IMR-90 (cell line): Measurements from ENCODE around the gene PDX1. TPM values are rescaled to one million over a fixed set of nuclear protein-coding genes. Genes with fewer than 3 reads are reported as not detected.

Experiments used
- ATAC-seq: fragments of 200-7000 bp; cut with Tn5 transposase; 2 replicates; pipeline ENCODE4 v1.9.1; 2020; ENCODE audit warnings: low read depth, mild to moderate bottlenecking, moderate library complexity
- BruUV-seq: library from RNA; stranded (reverse); fragments of 400-500 nt; replicated peaks from 2 replicates; lab custom pipeline; 2021; lab: Mats Ljungman, UMichigan
- CTCF ChIA-PET: fragments of 300-600 bp; formaldehyde crosslinking; extraction: SDS; loops from one replicate; lab custom pipeline; 2021; ENCODE audit warnings: antibody characterized with exemption; lab: Yijun Ruan, JAX
- POLR2A ChIA-PET: fragments of 300-600 bp; sonication (Branson Sonifier 250); formaldehyde crosslinking; loops from one replicate; lab custom pipeline; 2022; ENCODE audit warnings: antibody characterized with exemption; ENCODE audit not compliant: unreplicated experiment; lab: Charles Lee
- DNase-seq: peaks from one replicate; pipeline ENCODE4 v3.0.0; 2013
- H2AFZ ChIP-seq: replicated peaks from 2 replicates; pipeline ENCODE3; 2013; ENCODE audit warnings: low read length, mild to moderate bottlenecking; ENCODE audit not compliant: poor library complexity
- H2AK5ac ChIP-seq: 2 replicates; pipeline ENCODE4 v1.6.1; 2013; ENCODE audit warnings: low read depth, low read length, inconsistent platforms
- H2AK9ac ChIP-seq: replicated peaks from 2 replicates; pipeline ENCODE3; 2013; ENCODE audit warnings: mild to moderate bottlenecking, low read depth, low read length, moderate library complexity; ENCODE audit not compliant: poor library complexity
- H2BK120ac ChIP-seq: 2 replicates; pipeline ENCODE4 v1.6.1; 2013; ENCODE audit warnings: low read depth, low read length, inconsistent platforms
- H2BK15ac ChIP-seq: 3 replicates; pipeline ENCODE4 v1.6.1; 2013; ENCODE audit warnings: low read depth, low read length, inconsistent platforms
- H2BK20ac ChIP-seq: 2 replicates; pipeline ENCODE4 v1.6.1; 2013; ENCODE audit warnings: low read depth, mild to moderate bottlenecking, inconsistent platforms, low read length, moderate library complexity
- H2BK5ac ChIP-seq: 2 replicates; pipeline ENCODE4 v1.6.1; 2013; ENCODE audit warnings: mild to moderate bottlenecking, low read depth, low read length, inconsistent platforms; ENCODE audit not compliant: poor library complexity, severe bottlenecking
- H3K14ac ChIP-seq: replicated peaks from 2 replicates; pipeline ENCODE4 v1.6.1; 2013; ENCODE audit warnings: low read depth, low read length, inconsistent platforms
- H3K18ac ChIP-seq: 2 replicates; pipeline ENCODE4 v1.6.1; 2013; ENCODE audit warnings: low read depth, low read length, control low read depth
- H3K23ac ChIP-seq: 2 replicates; pipeline ENCODE4 v1.6.1; 2013; ENCODE audit warnings: low read depth, low read length, inconsistent platforms
- H3K27ac ChIP-seq: 2 replicates; pipeline ENCODE4 v1.5.1; 2013; ENCODE audit warnings: mild to moderate bottlenecking, control low read depth, low read length; ENCODE audit not compliant: insufficient read depth
- H3K27me3 ChIP-seq: 2 replicates; pipeline ENCODE4 v1.6.1; 2013; ENCODE audit warnings: low read length; ENCODE audit not compliant: control insufficient read depth, insufficient read depth
- H3K36me3 ChIP-seq: 2 replicates; pipeline ENCODE4 v1.6.1; 2013; ENCODE audit warnings: low read length, mixed read lengths; ENCODE audit not compliant: control insufficient read depth, insufficient read depth
- H3K4ac ChIP-seq: 2 replicates; pipeline ENCODE4 v1.6.1; 2013; ENCODE audit warnings: low read depth, low read length, inconsistent platforms
- H3K4me1 ChIP-seq: 2 replicates; pipeline ENCODE4 v1.6.1; 2013; ENCODE audit warnings: low read length, mixed read lengths; ENCODE audit not compliant: control insufficient read depth, insufficient read depth
- H3K4me2 ChIP-seq: 2 replicates; pipeline ENCODE4 v1.6.1; 2013; ENCODE audit warnings: low read depth, mild to moderate bottlenecking, control low read depth, low read length, moderate library complexity
- H3K4me3 ChIP-seq: 2 replicates; pipeline ENCODE4 v1.5.1; 2013; ENCODE audit warnings: low read depth, mild to moderate bottlenecking, control low read depth, low read length, moderate library complexity; ENCODE audit not compliant: insufficient read depth
- H3K56ac ChIP-seq: 2 replicates; pipeline ENCODE4 v1.6.1; 2013; ENCODE audit warnings: low read length, inconsistent platforms; ENCODE audit not compliant: insufficient read depth; ENCODE audit errors: extremely low read depth
- H3K79me1 ChIP-seq, 2 experiments: 2 replicates each; pipeline ENCODE4 v1.6.1; 2013; ENCODE audit warnings: low read length in 2 of 2, inconsistent platforms in 1 of 2, low read depth in 1 of 2
- H3K9ac ChIP-seq: 2 replicates; pipeline ENCODE4 v1.6.1; 2013; ENCODE audit warnings: low read depth, low read length, control low read depth
- H3K9me1 ChIP-seq: 2 replicates; pipeline ENCODE4 v1.6.1; 2013; ENCODE audit warnings: low read length, inconsistent platforms; ENCODE audit not compliant: insufficient read depth
- H3K9me3 ChIP-seq: 2 replicates; pipeline ENCODE4 v1.6.1; 2013; ENCODE audit warnings: low read length; ENCODE audit not compliant: control insufficient read depth, insufficient read depth
- H4K20me1 ChIP-seq: 2 replicates; pipeline ENCODE4 v1.6.1; 2013; ENCODE audit warnings: low read length, inconsistent platforms; ENCODE audit not compliant: insufficient read depth
- H4K5ac ChIP-seq: 2 replicates; pipeline ENCODE4 v1.6.1; 2013; ENCODE audit warnings: mild to moderate bottlenecking, low read depth, low read length, control low read depth
- H4K8ac ChIP-seq, 2 experiments: 2 replicates each; pipeline ENCODE4 v1.6.1; 2013; ENCODE audit warnings: low read depth in 2 of 2, low read length in 2 of 2, control low read depth in 1 of 2, inconsistent platforms in 1 of 2
- H4K91ac ChIP-seq: 2 replicates; pipeline ENCODE4 v1.6.1; 2013; ENCODE audit warnings: low read depth, low read length, inconsistent platforms; ENCODE audit not compliant: insufficient read depth
- BHLHE40 ChIP-seq: fragments of 150-350 bp; IDR thresholded peaks from 2 replicates; pipeline ENCODE4 v1.6.1; 2016; ENCODE audit warnings: mild to moderate bottlenecking, low read depth, low read length
- CEBPB ChIP-seq: IDR thresholded peaks from 2 replicates; pipeline ENCODE4 v1.6.1; 2012; ENCODE audit warnings: low read depth, low read length, improper control_type of control experiment
- CHD1 ChIP-seq: IDR thresholded peaks from 2 replicates; pipeline ENCODE4 v1.6.1; 2012; ENCODE audit warnings: low read depth, low read length, improper control_type of control experiment
- FOS ChIP-seq: fragments of 150-350 bp; IDR thresholded peaks from 2 replicates; pipeline ENCODE4 v1.6.1; 2016; ENCODE audit warnings: low read depth, low read length
- MAFK ChIP-seq: IDR thresholded peaks from 2 replicates; pipeline ENCODE4 v1.6.1; 2012; ENCODE audit warnings: low read depth, low read length, improper control_type of control experiment
- MAZ ChIP-seq: IDR thresholded peaks from 2 replicates; pipeline ENCODE4 v1.6.1; 2012; ENCODE audit warnings: low read depth, mild to moderate bottlenecking, low read length, improper control_type of control experiment, moderate library complexity, borderline replicate concordance
- NFE2L2 ChIP-seq: fragments of 150-350 bp; IDR thresholded peaks from 2 replicates; pipeline ENCODE4 v1.6.1; 2016; ENCODE audit warnings: low read depth, mild to moderate bottlenecking, low read length
- POLR2A ChIP-seq: IDR thresholded peaks from 2 replicates; pipeline ENCODE4 v1.6.1; 2012; ENCODE audit warnings: mild to moderate bottlenecking, low read depth, low read length
- RAD21 ChIP-seq: IDR thresholded peaks from 2 replicates; pipeline ENCODE4 v1.6.1; 2012; ENCODE audit warnings: low read length, improper control_type of control experiment
- RCOR1 ChIP-seq: IDR thresholded peaks from 2 replicates; pipeline ENCODE4 v1.6.1; 2012; ENCODE audit warnings: mild to moderate bottlenecking, low read length, improper control_type of control experiment; ENCODE audit not compliant: insufficient replicate concordance
- RFX5 ChIP-seq: IDR thresholded peaks from 2 replicates; pipeline ENCODE4 v1.8.0; 2012; ENCODE audit warnings: low read depth, mild to moderate bottlenecking, low read length, moderate library complexity
- SMC3 ChIP-seq: fragments of 150-350 bp; IDR thresholded peaks from 2 replicates; pipeline ENCODE4 v1.6.1; 2016; ENCODE audit warnings: low read depth, mild to moderate bottlenecking, antibody characterized with exemption, low read length, moderate library complexity
- USF2 ChIP-seq: fragments of 150-350 bp; IDR thresholded peaks from 2 replicates; pipeline ENCODE4 v1.6.1; 2017; ENCODE audit warnings: mild to moderate bottlenecking, antibody characterized with exemption, low read length, low read depth
- WGBS, 2 experiments: methylation state at CpG; one replicate each; pipeline versions ENCODE4 v1.1.5 to v1.1.7; 2013; ENCODE audit warnings: missing lambda C conversion rate in 2 of 2; ENCODE audit not compliant: insufficient read length in 1 of 2; ENCODE audit errors: extremely low coverage in 2 of 2; 5-methylcytosine and 5-hydroxymethylcytosine counted together
- dilution Hi-C: fragments of 300-500 bp; cut with HindIII; formaldehyde crosslinking; loops from one replicate; pipeline ENCODE4 v1.14.3; 2018; ENCODE audit warnings: low sequenced_read_pairs; ENCODE audit not compliant: unreplicated experiment
- in situ Hi-C: fragments of 300-500 bp; cut with MboI; formaldehyde crosslinking; loops from 3 replicates; pipeline ENCODE4 v1.14.3; 2019; ENCODE audit warnings: low sequenced_read_pairs, inconsistent platforms, mixed read lengths
- intact Hi-C: fragments of 100-400 bp; cut with micrococcal nuclease; formaldehyde crosslinking; loops from 2 replicates; pipeline ENCODE4 v1.10.0; 2022
- polyA plus RNA-seq, 3 experiments: library from polyadenylated mRNA; depleted of rRNA; stranded (reverse); fragments of >200 nt; gene quantifications; 2 replicates each; pipeline ENCODE4 v1.2.3, GENCODE V29; 2012; ENCODE audit warnings: low replicate concordance in 1 of 3
- total RNA-seq: library from RNA; depleted of rRNA; stranded (reverse); fragments of >200 nt; gene quantifications from 2 replicates; pipeline ENCODE4 v1.2.3, GENCODE V29; 2012
- TF ChIP-seq, protein P1 (sequence below): conservative IDR thresholded peaks from 2 replicates; pipeline ENCODE4 v1.5.1; 2012; ENCODE audit warnings: mild to moderate bottlenecking, low read depth, low read length, improper control_type of control experiment
- TF ChIP-seq, protein P2 (sequence below): fragments of 150-350 bp; IDR thresholded peaks from 2 replicates; pipeline ENCODE4 v1.6.1; 2016; ENCODE audit warnings: low read depth, mild to moderate bottlenecking, low read length, moderate library complexity, borderline replicate concordance

PDX1 gene
- total and polyA plus RNA-seq, 2 of the 4 experiments (the other 2 are of a cell fraction) = not detected

GRCh38 chr13:27965740-27966640 lies 46.2 kb downstream of the PDX1 start:
- no peak overlapping the region for H3K9ac ChIP-seq

More at GRCh38 chr13:27965740-27966640, 46.2 kb downstream of the PDX1 start:
- dilution Hi-C loops (no loop called here), intact Hi-C loops (no loop called here), in situ Hi-C loops (no loop called here)
- no peak overlapping the region for H3K23ac ChIP-seq
- no peak overlapping the region for H3K18ac ChIP-seq
- no peak overlapping the region for H3K4ac ChIP-seq
- H2BK120ac ChIP-seq = no peak overlapping the region
- H3K27me3 ChIP-seq = peaks cover 96% of the 10 kb centered on the region
- no peak overlapping the region for H3K4me3 ChIP-seq
- H3K9me3 ChIP-seq = no peaks in the 10 kb centered on the region; the same call in 1 of the 2 replicates
- no peak overlapping the region for H2AK5ac ChIP-seq
- H4K91ac ChIP-seq = no peak overlapping the region
- H2AK9ac ChIP-seq = no peak overlapping the region
- H2BK20ac ChIP-seq = no peak overlapping the region
- ChIA-PET POLR2A (no interaction called here), CTCF (no interaction called here)
- ATAC-seq (no peak), DNase-seq (no peak)
- TF ChIP-seq RAD21 (no peak), SMC3 (no peak), CEBPB (no peak), NFE2L2 (no peak), FOS (no peak), CHD1 (no peak), USF2 (no peak), RCOR1 (no peak), BHLHE40 (no peak), MAZ (no peak), RFX5 (no peak), POLR2A (no peak), MAFK (no peak)
- TF ChIP-seq, protein P1, sequence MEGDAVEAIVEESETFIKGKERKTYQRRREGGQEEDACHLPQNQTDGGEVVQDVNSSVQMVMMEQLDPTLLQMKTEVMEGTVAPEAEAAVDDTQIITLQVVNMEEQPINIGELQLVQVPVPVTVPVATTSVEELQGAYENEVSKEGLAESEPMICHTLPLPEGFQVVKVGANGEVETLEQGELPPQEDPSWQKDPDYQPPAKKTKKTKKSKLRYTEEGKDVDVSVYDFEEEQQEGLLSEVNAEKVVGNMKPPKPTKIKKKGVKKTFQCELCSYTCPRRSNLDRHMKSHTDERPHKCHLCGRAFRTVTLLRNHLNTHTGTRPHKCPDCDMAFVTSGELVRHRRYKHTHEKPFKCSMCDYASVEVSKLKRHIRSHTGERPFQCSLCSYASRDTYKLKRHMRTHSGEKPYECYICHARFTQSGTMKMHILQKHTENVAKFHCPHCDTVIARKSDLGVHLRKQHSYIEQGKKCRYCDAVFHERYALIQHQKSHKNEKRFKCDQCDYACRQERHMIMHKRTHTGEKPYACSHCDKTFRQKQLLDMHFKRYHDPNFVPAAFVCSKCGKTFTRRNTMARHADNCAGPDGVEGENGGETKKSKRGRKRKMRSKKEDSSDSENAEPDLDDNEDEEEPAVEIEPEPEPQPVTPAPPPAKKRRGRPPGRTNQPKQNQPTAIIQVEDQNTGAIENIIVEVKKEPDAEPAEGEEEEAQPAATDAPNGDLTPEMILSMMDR = no peak
- TF ChIP-seq, protein P2, sequence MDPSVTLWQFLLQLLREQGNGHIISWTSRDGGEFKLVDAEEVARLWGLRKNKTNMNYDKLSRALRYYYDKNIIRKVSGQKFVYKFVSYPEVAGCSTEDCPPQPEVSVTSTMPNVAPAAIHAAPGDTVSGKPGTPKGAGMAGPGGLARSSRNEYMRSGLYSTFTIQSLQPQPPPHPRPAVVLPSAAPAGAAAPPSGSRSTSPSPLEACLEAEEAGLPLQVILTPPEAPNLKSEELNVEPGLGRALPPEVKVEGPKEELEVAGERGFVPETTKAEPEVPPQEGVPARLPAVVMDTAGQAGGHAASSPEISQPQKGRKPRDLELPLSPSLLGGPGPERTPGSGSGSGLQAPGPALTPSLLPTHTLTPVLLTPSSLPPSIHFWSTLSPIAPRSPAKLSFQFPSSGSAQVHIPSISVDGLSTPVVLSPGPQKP = no peak
- WGBS, 2 experiments = 6% methylated on average over 6 of the region's 45 CpGs; no CpG with 5 or more reads in 1 of the 2 experiments
- H4K8ac ChIP-seq = no peak overlapping the region
- H3K36me3 ChIP-seq = no peaks in the 10 kb centered on the region
- H3K27ac ChIP-seq = no peak overlapping the region
- no peaks in the 10 kb centered on the region for H3K9me1 ChIP-seq
- no peaks in the 10 kb centered on the region for H3K79me1 ChIP-seq
- no peak overlapping the region for H3K4me2 ChIP-seq
- BruUV-seq = no TSS peak
- H2AFZ ChIP-seq = no peak overlapping the region
- H3K56ac ChIP-seq = no peak overlapping the region
- H2BK15ac ChIP-seq = no peak overlapping the region
- H4K20me1 ChIP-seq = peaks cover 4% of the 10 kb centered on the region; the same call in 1 of the 2 replicates
- H4K5ac ChIP-seq = no peak overlapping the region
- no peak overlapping the region for H2BK5ac ChIP-seq
- no peak overlapping the region for H3K14ac ChIP-seq
- H3K4me1 ChIP-seq = no peaks in the 10 kb centered on the region
